Embryonic facial prominence (tissue), 1 donor: Measurements from ENCODE around the gene CBLL2.
"Not testable (repeated sequence)": the region's sequence is repeated elsewhere in the genome, so short reads cannot be mapped to it uniquely, and the experiment has no call there.

ENCODE experiments used
- DNase-seq: peaks from one replicate; pipeline ENCODE4 v3.0.0-alpha.2; 2016; ENCODE audit errors: extremely low spot score

CBLL2 gene, protein sequence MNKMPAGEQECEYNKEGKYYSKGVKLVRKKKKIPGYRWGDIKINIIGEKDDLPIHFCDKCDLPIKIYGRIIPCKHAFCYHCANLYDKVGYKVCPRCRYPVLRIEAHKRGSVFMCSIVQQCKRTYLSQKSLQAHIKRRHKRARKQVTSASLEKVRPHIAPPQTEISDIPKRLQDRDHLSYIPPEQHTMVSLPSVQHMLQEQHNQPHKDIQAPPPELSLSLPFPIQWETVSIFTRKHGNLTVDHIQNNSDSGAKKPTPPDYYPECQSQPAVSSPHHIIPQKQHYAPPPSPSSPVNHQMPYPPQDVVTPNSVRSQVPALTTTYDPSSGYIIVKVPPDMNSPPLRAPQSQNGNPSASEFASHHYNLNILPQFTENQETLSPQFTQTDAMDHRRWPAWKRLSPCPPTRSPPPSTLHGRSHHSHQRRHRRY

DNA sequence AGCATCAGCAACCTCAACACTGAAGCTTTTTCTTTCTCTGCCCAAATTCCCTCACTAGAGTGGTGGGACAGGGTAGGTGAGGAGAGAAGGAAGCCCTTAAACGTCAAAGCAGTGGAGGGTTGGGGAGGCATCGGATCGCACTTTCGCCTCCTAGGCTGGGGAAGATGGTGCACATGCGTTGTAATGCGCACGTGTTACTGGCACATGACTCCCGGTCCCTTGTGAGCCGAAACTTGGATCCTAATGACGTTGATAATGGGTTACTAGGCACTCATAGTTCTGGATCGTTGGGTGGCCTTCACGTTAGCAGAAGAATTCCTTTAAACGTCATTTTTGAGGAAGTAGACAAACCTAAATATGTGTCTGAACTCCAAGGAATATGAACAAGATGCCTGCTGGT, at the start of gene CBLL2:
Gene CBLL2 (plus strand): TSS at position 301 of the 400 bp plus-strand sequence. CDS start 79 bp downstream, at position 380.
- no peak for DNase-seq

DNA sequence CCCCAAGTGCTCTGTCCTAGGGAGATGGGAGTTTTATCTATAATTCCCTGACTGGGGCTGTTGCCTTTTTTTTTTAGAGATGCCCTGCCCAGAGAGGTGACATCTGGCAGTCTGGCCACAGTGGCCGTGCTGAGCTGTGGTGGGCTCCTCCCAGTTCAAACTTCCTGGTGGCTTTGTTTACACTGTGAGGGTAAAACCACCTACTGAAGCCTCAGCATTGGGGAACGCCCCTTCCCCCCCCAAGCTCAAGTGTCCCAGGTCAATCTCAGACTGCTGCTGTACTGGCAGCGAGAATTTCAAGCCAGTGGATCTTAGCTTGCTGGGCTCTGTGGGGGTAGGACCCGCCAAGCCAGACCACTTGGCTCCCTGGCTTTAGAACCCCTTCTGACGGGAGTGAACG, 38.3 kb upstream of the CBLL2 start:
- DNase-seq, result no peak

DNA sequence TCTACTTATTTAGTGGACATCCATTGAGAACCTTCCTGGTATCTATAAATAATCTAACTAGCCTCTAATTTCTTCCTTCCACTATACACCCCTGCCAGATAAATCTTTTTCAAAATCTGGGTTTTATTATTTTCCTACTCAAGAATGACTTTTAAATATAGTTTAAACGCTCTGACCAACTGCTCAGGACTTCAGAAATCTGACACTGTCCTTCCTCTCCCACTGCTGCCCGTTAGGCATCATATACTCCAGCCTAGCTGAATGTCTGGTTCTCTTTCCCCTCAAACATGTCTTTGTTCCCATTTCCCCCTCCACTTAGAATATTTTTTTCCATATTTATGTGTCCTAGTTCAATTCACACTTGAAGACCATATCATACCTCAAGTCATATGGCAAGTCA, 35.2 kb upstream of the CBLL2 start:
- no peak for DNase-seq

DNA sequence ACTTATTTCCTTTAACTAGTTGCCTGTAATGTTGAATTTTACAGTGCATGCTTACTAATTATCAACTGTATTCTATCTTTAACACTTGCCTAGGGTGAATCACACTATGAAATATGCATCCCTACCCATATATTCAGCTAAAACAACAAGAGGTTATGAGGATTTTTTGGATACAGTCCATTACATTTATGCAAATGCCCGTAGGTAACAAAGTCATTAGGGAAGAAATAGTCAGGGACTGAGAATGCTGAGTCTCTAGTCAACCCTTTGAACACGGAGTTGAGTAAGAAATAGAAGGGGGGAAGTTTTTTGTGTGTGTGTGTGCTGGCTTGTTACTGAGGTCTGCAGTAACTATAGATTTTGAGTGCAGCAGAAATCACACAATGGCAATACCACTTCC, 26.1 kb upstream of the CBLL2 start:
- DNase-seq, result no peak

DNA sequence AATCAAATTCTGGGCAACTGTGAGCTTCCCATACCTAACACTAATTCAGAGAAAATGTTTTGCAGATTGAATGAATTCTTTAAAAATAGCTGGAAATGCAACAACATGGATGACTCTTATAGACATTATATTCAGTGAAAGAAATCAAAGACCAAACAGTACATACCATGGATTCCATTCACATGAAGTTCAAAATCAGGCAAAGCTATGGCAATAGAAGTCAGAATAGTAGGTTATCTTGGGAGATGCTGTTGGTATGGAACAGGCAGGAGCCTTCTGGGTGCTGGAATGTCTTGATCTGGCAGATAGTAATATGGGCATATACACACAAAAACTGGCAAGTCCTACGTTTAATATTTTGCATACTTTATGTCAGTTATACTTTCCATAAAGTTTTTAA, 25.5 kb upstream of the CBLL2 start:
- no peak for DNase-seq

DNA sequence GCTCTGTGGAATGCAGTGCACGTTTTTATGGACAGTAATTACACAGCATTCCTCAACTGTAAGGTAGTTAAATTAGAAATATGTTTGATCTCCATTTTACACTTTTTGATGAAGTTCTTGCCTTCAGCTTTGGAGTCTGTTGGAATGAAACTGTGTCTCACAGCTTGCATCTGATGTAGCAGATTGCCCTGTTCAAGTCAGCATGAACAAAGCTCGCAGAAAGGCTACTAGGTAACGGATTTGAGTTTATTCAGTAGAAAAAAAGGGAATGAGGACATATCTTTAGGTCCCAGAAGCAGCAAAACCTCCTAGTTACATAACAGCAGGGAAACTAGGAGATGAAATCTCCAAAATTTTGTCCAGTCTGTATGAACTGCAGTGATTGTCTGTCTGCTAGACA, 24.3 kb upstream of the CBLL2 start:
- no peak for DNase-seq

DNA sequence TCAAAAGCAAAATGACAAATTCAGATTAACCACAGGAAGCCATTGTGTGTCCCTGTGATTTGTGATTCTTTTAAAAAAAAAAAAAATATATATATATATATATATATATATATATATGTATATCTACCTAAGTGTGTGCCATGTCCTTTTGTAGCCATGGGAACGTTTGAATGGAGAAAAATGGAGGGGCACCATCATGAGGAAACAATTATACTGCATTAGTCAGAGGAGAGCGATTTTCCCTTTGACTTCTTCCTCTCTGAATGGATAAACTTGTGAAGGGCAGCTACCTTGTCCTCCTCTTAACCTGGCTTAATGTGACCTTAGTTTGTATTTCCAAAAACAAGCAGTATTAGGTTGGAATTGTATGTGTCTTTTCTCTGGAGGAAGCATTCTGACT, 23.3 kb upstream of the CBLL2 start:
- no peak for DNase-seq

DNA sequence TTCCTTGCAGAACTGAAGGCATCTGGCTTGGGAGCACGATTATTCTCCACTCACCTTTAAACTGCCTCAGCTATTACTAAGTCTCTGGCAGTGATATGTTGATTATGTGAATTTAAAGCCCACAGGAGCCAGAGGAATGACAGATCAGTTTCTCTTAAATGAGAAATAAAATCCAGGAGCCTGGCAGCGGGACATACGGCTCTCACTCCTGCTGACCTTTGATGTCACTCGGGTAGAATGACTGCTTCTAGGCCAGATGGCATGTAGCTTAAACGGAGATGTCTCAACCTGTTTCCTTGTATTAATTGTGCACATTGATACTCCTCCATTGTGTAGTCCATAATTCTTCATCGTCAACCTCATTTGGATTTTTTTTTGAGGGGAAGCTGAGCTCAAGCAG, 4.0 kb upstream of the CBLL2 start:
- no peak for DNase-seq

DNA sequence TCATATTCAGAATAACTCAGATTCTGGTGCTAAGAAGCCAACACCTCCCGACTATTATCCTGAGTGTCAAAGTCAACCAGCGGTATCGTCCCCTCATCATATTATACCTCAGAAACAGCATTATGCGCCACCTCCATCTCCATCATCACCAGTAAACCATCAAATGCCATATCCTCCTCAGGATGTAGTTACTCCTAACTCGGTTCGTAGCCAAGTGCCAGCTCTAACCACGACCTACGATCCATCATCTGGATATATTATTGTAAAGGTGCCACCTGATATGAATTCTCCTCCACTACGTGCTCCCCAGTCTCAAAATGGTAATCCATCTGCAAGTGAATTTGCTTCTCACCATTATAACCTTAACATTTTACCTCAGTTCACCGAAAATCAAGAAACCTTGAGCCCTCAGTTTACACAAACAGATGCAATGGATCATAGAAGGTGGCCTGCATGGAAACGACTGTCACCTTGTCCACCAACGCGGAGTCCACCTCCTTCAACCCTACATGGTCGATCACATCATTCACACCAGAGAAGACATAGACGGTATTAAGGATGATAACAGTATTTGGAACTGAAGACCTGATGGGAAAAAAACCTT, 1.1 kb downstream of the CBLL2 start:
- no peak for DNase-seq

DNA sequence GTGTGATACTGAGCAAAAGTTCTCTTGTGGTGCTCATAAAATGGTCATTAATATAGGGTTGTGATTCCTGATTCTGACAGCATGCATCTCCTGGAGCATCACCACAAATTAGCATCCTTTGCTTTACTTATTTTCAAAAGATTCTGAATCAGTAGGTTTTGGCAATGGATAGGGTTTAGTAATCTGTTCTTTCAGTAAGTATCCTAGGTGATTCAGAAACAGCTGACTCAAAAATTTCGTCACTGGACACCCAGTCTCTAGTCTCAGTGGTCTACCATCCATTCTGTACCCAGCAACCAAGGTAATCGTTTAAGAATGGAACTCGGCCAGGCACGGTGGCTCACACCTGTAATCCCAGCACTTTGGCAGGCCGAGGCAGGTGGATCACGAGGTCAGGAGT, 4.1 kb downstream of the CBLL2 start:
- DNase-seq, result no peak

DNA sequence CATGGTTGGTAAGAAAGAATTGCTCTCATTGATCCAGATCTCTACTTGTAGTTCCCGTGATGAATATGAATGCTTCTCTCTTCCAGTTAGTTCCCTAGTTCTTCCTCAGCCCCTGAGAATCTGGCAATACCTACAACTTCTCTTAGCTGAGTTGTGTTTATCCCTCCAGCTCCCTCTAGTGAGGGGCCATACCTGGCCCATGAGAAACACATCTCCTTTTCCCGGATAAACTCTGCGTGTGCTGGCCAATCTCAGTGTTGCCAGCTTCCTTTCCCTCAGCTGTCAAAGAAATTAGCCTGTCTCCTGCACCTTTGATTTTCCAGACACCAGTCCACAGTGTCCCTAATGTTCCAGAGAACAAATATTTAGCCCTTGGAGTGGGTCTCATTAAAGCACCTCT, 5.7 kb downstream of the CBLL2 start:
- no peak for DNase-seq

DNA sequence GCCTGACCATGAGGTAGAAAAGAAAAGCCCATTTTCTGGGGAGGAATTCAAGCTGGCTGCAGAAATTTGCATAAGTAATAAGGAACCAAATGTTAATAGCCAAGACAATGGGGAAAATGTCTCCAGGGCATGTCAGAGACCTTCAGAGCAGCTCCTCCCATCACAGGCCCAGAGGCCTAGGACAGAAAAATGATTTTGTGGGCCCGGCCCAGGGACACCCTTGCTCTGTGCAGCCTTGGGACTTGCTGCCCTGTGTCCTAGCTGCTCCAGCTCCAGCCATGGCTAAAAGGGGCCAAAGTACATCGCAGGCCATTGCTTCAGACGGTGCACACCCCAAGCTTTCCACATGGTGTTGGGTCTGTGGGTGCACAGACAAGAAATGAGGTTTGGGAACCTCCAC, 16.5 kb downstream of the CBLL2 start:
- not testable (repeated sequence) for DNase-seq

DNA sequence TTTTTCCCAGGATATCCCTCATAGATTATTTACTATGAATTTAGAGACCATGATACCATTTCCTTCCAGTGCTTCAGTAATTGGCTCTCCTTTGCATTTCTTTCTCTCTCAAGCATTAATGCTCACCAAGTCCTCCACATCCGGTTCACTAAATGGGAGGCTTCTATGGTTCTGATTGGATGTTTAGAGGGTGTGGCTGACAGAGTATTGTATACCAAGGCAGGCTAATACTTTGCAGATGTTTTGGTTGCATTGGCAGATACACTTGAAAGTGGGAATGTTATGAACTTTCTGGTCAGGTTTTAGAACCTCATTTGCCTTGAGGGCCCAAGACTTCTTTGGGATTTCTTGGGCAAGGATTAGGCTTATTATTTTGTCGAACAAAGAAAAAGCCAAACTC, 24.2 kb downstream of the CBLL2 start:
- DNase-seq, result no peak

DNA sequence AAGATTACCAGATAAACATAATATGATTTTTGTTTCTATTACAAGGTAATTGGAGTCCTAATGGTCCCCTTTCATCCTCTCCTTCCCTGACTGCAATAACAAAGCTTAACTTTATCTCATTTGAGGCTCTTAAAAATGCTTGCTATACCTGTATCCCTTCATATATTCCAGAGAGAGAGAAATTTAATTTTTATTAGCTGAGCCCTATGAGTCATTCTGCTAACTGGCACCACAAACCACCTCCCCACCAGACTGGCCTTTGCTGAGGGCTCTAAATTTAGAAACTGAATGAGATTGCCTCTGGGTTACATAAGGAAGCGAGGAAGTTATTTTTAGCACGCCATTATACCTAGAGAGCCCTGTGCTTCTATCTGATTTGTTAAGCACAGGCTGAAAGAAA, 27.4 kb downstream of the CBLL2 start:
- peak; percentile 9 for DNase-seq

DNA sequence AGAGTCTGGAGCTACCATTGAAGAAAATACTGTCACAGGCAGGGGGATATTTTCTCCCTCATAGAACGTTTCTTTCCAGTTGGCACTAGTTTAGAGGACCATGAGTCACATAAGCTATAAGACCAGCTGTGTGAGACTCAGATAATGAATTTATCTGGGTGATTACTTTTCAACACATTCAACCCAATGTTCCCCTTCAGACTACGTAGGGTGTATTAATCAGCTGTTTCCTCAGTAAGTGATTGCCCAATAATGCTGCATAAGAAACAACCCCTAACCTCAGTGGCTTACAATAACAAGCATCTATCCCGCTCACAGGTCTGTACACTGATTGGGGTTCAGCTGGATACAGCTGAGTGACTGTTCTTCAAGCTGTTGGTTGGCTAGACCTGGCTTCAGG, 38.1 kb downstream of the CBLL2 start:
- DNase-seq, result no peak

DNA sequence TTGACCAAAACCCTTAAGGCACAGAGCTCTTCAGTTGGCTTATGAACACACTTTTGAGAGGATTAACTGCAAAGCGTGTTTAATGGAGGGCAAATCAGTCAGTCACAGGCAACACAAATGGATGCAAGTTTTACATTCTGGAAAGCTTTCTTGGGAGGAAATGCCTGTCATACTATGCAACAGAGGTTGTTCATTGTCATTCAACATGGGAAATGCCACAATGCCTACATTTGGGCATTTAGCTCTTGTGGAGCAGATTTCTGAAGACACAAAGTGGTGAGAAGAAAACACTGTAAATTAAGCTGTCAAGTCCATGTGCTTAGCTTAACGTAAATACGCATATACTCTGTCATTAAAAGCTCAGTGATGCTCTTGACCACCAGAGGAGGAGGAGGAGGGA, 41.1 kb downstream of the CBLL2 start:
- DNase-seq, result no peak

DNA sequence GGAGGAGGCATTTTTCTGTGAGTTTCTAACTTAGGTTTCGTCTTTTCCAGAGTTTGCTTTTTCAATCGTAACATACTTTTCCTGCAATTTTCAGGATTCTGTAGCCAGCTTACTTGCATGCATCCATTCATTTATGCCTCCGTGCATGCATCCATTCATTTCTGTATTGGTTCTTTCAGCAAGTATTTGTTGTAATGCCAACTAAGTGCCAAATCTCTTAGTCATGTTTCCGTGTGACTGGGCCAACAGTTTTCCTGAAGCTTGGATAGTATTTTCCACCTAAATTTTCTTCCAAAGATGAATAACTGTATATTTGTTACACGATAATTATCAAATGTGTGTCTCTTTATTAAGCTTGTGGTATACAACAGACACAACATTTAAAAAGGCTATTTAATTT, 41.5 kb downstream of the CBLL2 start:
- no peak for DNase-seq

DNA sequence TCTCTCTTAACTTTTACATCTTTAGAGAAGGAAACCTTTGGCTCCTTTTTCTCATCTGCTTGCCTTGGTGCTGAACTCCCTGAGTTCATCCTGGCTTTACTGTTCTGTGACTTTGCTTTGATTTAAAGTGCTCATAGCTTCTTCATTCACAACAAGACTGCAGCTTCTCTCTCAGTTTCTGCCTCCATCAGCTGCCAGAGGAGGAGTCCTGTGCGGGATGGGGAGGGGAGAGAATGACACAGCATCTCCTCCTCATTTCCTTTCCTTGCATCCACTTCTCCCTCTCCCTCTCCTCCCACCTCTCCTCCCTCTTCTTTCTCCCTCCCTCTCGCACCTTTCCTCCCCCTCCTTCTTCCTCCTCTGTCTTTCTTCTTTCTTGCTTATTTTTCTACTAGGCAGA, 42.0 kb downstream of the CBLL2 start:
- no peak for DNase-seq

DNA sequence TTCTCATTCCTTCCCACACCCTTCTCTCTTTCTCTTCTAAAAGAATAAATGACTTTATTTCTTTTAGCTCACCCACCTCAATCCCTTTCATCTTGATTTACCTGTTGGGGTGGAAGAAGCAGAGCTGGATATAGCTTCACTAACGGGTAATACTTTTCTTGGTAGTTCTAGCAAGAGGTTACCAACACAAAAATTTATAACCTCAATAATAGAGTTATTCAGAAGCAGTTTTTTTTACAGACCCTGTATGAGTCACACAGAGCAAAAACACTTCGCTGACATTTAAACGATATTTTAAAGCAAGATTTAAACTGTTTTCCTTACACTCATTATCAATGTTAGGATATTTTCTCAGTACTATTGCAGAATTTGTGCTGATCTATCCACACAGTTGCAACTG, 42.4 kb downstream of the CBLL2 start:
- DNase-seq, result no peak

DNA sequence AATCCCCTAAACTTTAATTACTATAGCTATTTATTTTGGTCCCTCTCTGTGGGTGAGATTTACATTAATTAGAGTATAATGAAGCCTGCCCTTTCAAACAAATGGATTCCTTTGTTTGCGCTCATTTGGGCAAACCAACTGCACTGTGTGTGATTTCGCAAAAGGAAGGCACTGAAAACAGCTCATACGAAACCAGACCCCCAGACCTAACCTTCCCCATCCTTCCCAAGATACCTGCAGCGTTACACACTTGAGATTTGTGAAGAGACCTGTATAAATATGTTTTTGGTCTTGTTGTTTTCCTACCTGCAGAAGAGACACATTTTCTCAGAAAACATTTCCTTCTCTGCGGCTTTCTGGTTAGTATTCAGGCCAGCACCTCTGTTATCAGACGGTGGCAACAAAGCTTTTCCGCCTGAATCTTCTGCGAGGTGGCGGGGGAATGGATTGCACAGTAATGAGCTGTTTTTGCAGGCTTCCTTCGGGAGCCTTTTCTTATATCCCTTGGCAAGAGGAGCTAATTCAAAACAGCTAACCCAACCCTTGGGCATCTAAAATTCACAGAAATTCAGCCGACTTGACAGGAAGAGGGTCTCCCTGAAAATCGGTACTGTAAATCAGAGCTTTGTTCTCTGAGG, 47.6 kb downstream of the CBLL2 start:
- no peak for DNase-seq

DNA sequence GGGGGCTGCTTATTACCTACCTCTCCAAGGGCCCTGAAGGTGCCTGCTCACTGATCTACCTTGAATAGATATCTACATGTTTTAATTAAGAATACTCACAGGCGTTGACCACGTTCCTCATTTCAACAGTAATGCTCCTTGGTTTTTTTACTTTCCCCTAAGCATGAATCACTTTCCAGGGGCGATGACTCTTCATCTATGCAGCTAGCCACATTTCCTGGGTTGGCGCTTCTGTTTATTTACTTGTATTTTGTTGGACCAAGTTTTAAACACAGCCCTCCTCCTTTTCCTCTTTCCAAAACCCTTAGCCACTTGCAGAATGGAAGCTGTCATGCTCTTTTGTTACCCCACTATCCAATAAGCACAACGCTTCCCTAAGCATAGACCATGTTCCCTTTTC, 50.8 kb downstream of the CBLL2 start:
- DNase-seq, result no peak
